T47D (cell line): ENCODE data around the gene CYTH3.

ENCODE experiments used
- DNase-seq, 2 experiments: peaks; one replicate each; pipeline versions ENCODE4 v3.0.0 to v3.0.0-alpha.2; 2011 to 2012; ENCODE audit warnings: low read depth in 1 of 2, low spot score in 1 of 2
- JUND ChIP-seq: IDR thresholded peaks from 2 replicates; pipeline ENCODE4 v1.6.1; 2012; ENCODE audit warnings: low read depth
- in situ Hi-C: cut with HindIII; loops from 2 replicates; pipeline ENCODE4 v1.10.0; 2016; ENCODE audit warnings: low sequenced_read_pairs, low pct_unique_long_range_greater_than_20kb

The CYTH3 gene

DNA sequence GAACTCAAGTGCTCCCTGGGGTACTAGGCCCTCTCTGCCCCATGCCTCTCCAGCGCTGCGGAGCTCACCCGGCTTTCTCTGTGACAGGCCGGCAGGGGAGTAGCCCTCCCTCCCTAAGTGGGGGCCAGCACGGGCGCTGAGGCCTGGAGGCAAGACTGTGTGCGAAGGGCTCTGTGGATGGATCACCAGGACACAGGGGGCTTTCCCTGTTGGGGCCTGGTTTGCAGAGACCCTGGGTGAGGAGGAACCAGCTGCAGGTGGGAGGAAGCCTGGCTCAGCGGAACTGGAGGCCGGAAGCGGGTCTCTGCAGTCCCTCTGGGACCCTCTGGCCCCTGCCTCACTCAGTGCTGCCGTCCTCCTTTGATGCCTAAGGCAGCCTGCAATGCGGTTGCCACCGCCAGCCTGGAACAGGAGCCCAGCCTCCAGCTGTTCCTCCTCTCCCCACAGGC lies 106.0 kb downstream of the CYTH3 start:
- in situ Hi-C loops, result no loop called here
- DNase-seq, result no peak
- TF ChIP-seq JUND, result no peak

DNA sequence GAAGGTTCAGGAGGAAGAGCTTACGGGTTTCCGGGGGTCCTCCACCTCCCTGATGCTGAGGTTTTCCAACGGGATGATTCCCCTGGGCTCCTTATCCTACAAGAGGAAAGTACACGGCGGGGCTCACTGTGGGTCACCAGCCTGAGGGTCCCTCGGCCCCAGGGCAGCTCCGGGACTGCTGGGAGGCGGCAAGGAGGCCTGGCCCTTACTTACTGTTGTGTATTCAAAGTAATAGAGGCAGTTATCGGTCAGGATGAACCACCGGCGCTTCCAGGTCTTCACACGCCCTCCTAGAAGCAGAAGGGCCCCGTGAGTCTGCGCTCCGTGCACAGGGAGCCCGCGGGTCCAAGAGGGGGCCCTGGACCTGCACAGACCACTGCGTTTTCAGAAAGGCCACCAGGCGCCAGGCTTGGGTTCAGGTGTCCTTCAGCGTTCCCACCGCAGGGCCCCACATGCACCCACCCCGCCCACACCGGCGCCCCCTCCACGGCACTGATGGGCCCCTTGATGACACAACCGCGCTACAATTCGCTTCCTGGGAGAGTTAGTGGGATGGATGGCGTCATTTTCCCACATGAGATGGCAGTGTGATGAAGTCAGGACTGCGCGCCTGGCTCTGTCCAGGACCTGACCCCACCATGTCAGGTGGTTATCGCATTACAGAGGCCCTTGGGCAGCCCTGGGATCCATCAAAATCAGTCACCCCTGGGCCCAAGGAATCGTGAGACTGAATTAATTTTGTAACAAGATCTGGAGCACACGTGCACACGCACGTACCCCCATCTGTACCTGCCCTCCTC lies 106.7 kb downstream of the CYTH3 start:
- TF ChIP-seq JUND, result no peak
- DNase-seq, result no peak
- in situ Hi-C loops, result no loop called here

DNA sequence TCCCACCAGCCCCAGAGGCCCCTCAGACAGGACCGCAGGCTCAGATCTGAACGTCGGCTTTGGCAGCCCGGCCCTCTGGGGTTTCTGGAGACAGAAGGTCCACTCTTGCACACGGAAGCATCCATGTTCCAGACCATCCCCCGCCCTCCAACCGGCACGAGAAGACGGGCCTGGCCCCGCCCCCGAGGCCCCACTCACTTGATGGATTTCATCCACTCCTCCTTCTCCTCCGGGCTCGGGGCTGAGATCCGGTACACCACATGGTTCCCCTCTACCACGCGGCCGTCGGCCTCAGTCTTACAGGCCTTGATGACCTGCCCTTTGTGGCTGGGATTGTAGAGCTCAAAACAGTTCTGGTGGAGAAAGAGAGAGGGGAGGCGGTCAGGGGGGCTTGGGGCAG lies 107.3 kb downstream of the CYTH3 start:
- TF ChIP-seq JUND, result no peak
- in situ Hi-C loops, result no loop called here
- DNase-seq, result no peak

DNA sequence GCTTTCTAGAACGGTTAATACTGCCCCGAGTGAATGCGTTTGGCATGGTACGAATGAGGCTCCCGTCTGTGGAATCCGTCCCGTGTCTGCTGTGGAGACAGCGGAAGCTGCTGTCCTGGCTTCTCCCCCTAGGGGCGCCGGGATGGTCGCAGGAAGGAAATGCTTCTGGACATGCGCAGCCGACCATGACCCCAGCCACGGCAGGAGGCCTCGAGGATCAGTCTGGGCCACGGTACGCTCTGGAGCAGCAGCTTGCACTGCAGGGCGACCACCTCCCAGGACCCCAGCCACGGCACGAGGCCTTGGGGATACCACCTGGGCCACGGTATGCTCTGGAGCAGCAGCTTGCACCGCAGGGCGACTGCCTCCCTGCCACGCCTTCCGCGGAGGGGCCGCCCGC lies 107.9 kb downstream of the CYTH3 start:
- no peak for DNase-seq
- TF ChIP-seq JUND, result no peak
- in situ Hi-C loops, result no loop called here

DNA sequence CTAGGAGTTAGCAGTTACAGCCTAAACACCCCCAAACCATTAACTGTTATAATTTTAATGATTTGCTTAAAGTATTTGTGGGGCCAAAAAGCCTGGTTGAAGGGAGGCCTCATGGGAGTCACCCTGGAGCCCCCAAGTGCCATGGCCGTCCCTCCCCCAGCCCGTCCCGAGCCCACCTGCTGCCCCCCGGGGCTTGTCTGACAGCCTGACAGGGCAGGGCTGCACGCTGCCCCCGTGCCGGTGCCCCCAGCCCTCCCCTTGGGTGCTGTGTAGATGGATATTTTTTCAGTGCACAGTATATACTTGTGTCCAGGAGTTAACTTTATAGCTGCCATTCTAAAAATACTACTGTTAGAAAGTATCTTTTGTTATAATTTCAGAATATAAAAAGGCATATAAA lies 108.4 kb downstream of the CYTH3 start:
- no peak for TF ChIP-seq JUND
- no peak for DNase-seq
- in situ Hi-C loops, result no loop called here

DNA sequence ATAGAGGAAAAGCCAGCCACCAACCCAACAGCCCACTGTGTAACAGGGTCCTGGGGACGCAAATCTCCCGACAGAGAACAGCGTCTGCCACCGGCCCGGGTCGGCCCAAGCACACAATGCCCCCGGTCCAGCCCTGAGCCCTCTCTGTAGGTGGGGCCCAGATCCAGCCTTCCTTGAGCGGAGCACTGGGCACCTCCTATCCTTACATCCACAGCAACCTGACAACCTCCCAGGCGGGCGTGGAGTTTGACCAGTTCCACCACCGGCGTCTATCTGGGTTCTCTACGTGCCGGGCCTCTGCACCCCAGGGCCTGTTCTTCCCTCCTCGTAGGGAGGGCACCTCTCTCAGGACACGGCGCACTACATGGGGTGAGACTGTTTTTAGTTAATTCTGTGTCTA lies 109.0 kb downstream of the CYTH3 start:
- no peak for TF ChIP-seq JUND
- DNase-seq, result no peak
- in situ Hi-C loops, result no loop called here

DNA sequence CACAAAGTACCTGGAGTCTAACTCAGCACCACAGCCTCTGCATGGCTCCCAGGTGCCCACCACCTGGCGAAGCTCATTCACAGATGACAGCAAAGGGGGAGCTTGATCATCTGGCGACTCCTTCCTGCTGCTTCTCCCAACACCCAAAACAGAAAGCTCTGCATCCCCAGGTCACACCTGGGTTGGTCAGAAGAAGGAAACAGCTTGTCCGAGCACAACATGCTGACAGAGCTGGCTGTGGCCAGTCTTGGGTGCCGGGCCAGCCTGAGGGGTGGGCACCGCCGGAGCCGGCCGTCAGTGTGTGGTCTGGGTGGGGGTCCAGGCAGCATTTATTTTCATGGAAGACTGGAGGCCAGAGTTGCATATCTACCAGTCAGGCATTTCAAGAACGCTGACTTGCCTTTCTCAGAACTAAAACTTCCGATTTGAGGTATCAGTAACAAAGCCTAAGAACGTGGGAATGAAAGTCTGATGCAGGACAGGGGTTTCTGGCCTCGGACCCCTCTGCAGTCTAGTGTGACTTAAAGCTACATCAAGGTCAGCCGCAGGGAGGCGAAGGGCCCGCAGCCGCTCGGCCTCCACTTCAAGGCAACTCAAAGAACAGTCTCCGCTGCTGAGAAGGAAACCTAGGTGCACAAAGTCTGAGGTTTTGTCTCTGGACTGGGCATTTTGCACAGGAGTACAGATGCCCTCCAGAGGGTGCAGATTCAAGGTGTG lies 109.6 kb downstream of the CYTH3 start:
- no peak for TF ChIP-seq JUND
- no peak for DNase-seq
- in situ Hi-C loops, result no loop called here

DNA sequence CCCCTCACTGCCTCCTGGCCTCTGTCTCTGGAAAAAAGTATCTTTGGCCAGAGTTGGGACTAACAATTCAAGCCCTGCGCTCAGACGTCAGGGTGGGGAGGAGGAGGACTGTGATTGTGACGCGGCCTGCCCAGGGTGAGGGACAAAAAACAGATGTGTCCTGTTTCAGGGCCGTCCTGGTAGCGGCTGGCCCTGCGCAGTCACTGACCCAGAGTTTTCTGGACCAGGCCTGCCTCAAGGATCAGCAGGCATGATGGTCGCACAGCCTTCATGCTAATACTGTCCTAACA lies 110.1 kb downstream of the CYTH3 start:
- in situ Hi-C loops, result no loop called here
- TF ChIP-seq JUND, result no peak
- DNase-seq, result no peak

DNA sequence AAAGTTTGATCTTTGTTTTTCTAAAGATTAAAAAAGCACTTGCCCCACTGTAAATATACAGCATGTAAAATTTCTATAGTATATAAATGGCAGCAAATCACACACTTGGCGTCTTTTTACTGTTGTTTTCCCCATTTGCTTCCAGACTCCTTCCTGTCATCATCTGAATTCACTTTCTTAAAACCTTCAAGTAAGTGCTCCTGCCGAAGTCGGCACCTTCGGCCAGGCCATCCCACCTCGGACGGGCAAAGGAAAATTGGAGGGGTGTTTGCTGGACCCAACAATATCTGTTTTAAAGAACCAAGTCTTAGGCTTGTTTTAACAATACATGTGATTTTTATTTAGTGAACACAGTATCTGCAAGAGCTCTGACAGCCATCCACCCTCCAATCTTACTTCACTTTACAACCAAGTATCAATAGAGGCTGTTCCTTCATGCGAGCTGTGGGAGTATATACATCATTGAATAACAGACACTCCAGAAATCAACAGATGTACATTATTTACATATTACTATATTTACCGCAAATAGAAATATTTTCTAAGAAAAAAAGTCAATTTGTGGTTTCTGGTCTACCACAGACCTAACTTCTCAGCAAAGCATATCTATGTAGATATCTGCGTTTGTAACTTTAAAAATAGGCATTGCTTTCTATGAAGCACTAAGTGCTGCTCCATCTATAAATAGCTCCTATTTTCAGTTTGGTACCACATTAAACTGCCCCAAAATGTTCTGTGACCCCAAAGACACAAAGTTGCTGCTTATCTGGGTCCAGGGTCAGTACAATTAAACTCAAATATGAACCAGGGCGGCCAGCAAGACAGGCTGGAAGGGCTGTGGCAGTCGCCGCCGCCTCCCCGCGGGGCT lies 110.7 kb downstream of the CYTH3 start:
- DNase-seq, result no peak
- no peak for TF ChIP-seq JUND
- in situ Hi-C loops, result no loop called here

DNA sequence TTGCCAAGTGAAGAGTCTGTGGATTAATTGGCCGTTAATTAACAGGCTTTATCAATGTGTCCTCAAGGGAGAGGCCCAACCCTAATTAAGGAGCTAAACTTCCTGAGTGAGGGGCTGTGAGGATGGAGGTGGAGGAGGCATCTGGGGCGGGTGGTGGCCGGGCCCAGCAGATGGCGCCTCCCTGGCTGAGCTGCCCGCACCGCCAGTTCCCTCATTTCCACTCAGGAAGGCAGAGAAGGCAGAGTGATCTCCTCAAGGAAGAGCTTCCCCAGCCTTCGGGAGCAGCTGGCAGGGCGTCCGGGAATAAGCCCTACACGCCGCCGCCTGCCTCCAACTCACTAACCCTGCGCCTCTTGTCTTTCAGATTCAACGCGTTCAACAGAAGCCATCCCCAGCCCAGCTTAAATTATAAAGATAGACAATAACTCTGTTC lies 112.2 kb downstream of the CYTH3 start:
- peak; percentile 57 to 93 for DNase-seq
- no peak for TF ChIP-seq JUND
- in situ Hi-C loops, result no loop called here

DNA sequence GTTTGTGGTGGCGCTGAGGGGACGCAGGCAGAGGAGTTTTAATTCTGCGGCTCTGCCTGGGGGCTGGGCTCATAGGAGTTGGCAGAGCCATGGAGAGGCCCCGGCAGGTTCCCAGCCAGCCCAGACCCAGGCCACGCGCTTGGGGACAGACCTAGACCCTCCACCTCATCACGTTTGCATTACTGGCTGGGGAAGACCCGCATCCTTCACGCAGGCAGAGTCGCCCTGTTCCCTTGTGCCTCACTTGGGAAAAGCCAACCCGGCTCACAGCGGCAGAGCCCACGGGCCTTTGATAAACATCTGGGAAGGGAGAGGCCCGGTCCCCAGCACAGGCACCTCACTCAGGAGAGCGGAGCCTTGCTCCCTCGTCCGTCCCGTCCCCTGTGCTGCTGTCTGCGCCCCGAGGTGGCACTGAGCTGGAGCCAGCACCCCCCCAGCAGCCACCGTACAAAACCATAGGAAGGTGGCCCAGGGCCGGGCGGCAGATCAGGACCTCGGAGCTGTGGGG lies 112.8 kb downstream of the CYTH3 start:
- in situ Hi-C loops, result no loop called here
- TF ChIP-seq JUND, result no peak
- no peak for DNase-seq

DNA sequence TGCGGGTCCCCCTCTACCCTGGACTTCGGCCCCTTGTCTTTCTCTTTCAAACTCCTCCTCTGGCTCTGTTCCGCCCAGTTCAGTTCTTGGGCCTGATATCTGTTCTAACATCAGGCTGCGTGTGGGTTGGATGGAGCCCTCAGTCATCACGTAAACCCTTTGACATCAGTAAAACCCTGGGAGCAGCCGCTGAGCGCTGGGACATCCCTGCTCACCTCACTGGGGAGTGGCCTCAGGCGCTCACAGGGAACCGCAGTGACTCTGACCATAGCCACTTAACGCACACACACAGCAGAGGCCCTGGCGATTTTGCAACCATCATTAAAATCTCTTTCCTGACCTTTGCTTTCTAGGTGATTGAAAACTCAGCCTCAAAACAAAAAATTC lies 113.3 kb downstream of the CYTH3 start:
- no peak for TF ChIP-seq JUND
- in situ Hi-C loops, result no loop called here
- DNase-seq, result no peak

DNA sequence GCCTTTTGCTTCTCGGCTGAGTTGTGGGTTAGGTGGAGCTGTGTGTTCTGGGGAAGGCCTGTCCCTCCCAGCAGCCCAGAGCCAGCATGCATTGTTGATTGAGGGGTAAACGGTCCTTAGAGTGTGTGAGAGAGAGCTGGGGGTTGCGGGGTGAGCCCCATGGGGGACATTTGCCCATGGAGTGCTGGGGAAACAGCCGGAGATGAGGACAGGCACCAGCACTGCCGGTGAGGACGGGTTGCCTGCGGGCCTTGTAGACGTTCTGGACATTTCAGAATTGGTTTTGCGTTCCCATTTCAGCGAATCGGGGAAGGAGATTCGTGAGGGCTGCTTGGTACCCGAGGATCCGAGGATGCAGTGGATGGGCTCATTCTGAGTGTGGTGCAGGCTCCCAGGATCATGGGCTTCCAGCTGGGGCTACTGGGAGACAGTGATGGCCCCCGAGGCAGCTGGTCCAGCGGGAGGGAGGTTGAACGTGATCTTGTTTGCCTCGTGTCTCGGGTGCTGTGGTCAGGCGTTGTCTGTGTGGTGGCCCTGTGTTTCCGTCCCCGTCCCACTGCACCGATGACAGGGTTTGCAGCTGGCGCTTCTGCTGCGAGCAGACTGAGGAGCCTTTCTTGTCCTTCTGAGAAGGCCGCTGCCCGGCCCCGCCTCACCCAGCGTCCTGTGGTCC lies 113.9 kb downstream of the CYTH3 start:
- no peak for DNase-seq
- no peak for TF ChIP-seq JUND

More for the DNA sequence above, 113.9 kb downstream of the CYTH3 start:
- in situ Hi-C loops, result no loop called here
